Measurements from ENCODE around the gene AKR1A1. TPM values are rescaled to one million over a fixed set of nuclear protein-coding genes. Genes with fewer than 3 reads are reported as not detected.
A peak's percentile ranks its signal among the peaks of the same experiment; 100 is the strongest.

Gene AKR1A1
- total RNA-seq, 1 donor, result 175 TPM

DNA sequence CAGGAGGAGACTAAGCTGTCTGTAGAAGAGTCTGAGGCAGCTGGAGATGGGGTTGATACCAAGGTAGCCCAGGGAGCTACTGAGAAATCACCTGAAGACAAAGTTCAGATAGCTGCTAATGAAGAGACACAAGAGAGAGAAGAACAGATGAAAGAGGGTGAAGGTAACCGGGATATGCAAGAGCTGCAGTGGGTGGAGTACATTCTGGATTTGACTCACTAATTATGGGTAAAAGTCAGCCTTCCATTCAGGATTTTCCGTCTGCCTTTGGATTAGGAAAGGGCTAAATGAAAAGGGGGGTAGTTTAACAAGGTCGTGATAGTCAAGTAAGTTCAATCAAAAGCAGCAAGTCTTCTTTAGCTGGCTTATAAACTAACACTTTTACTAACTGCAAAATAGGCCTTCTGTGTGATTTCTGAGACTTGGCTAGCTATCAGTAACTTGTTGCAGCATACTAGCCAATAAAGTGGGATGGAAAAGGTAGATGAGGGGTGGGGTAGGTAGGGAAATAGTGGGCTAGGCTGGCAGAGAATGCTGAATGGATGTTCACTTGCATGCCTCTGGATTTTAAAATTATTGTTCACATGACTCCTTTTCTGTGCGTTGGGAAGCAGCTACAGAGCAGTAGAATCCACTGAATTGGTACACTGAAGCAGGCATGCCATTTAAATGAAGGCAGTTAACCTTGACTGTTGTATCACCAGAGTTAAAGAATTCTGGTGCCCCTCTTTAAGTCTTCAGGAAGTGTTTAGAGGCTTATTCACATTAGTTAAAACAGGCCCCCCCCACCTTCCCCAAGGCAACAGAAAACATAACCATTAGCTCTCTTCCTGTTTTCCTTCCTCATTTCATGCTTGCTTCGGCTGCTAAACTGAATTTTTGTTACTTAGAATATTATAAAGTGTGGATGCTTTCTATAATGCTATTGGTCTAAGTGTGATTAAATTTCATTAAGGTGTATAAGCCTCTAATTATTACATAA is 57.8 kb downstream of the AKR1A1 start:
- peak in 2 of 3 donors; percentile 80 to 93 for DNase-seq (ENCODE audit: low read depth in 2 of 3, low spot score in 2 of 3)

DNA sequence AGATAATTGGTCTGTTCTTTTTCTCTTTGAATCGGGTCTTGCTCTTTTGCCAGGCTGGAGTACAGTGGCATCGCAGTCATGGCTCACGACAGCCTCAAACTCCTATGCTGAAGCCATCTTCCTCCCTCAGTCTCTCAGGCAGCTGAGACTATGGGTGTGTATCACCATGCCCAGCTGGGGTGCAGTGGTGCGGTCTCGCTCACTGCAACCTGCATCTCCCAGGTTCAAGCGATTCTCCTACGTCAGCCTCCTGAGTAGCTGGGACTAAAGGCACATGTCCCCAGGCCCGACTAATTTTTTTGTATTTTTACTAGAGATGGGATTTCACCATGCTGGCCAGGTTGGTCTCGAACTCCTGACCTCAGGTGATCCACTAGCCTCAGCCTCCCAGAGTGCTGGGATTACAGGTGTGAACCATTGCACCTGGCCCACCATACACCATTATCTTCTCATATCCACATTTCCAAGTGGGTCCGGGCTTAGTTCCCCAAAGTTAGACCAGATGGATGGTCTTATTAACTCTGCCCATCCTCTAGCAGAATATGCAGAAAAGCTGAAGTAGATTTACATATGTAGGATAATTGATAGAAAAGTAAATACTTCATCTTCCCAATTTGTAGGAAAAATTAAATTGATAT is 60.1 kb downstream of the AKR1A1 start:
- no peak for DNase-seq (ENCODE audit: low read depth in 2 of 3, low spot score in 2 of 3)

- DNase-seq (ENCODE audit: low read depth in 2 of 3, low spot score in 2 of 3), result no peak
These were observed 62.4 kb downstream of the AKR1A1 start for GRCh38 chr1:45612941-45613579.

GRCh38 chr1:45615885-45616284 is 65.3 kb downstream of the AKR1A1 start:
- DNase-seq (ENCODE audit: low read depth in 2 of 3, low spot score in 2 of 3), result no peak

GRCh38 chr1:45617618-45618017 is 67.0 kb downstream of the AKR1A1 start:
- no peak for DNase-seq (ENCODE audit: low read depth in 2 of 3, low spot score in 2 of 3)

DNA sequence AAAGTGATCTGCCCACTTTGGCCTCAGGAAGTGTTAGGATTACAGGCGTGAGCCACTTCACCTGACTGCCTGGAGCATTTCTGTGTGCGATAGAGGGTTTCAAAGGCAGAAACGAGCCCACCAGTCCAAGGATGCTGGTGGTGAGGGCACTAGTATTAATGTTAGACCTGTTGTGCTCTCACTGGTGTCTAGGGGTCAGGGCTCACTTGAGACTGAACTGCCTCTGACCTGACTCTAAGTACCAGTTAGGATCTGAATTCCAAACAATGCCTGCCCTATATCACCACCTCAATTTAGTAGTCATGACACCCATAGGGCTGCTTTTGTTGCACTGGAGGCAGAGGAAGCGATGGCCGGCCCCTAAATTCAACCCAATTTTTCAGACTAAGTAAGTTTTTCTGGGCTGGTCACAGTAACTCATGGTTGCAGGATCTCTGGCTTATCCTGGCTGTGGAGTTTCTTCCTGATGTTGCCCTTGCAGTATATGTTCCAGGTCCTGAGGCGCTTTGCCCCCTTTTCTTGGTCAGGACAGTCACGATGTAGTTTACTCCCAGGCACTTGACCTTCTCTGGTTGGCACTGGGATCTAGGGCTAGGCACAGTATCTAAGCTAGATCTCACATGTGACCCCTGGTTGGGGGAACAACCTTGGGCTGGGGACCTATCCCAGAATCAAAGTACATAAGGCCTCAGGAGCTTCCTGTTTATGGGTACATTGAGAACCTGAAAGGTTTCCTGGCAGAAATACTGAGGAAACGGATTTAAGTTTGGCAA is 68.7 kb downstream of the AKR1A1 start:
- no peak for DNase-seq (ENCODE audit: low read depth in 2 of 3, low spot score in 2 of 3)

Small RNA genes lying within 50 kb of the gene (small RNA-seq; reads per million reads assigned to genes)
- gene AL355480.1, result not detected
- not detected for gene AL355480.2
- gene AL355480.3, result not detected
- not detected for gene AL355480.4

Other genes with a start within 250 kb of the AKR1A1 start
- gene HPDL, start 223.9 kb upstream of the AKR1A1 start, total RNA-seq, result 22.9 TPM
- gene TOE1, start 210.7 kb upstream of the AKR1A1 start, total RNA-seq, result 35.8 TPM
- gene MUTYH, start 210.4 kb upstream of the AKR1A1 start, total RNA-seq, result 66.0 TPM
- 7.8 TPM for gene TESK2, start 59.7 kb upstream of the AKR1A1 start, total RNA-seq
- 1.1 TPM for gene CCDC163, start 50.8 kb upstream of the AKR1A1 start, total RNA-seq
- 7.0 TPM for gene MMACHC, start 50.5 kb upstream of the AKR1A1 start, total RNA-seq
- 120 TPM for gene PRDX1, start 28.9 kb upstream of the AKR1A1 start, total RNA-seq
- gene NASP, start 33.2 kb downstream of the AKR1A1 start, total RNA-seq, result 94.0 TPM
- gene CCDC17, start 73.2 kb downstream of the AKR1A1 start, total RNA-seq, result 4.3 TPM
- gene GPBP1L1, start 135.7 kb downstream of the AKR1A1 start, total RNA-seq, result 79.7 TPM
- 34.2 TPM for gene TMEM69, start 137.4 kb downstream of the AKR1A1 start, total RNA-seq
- gene IPP, start 199.8 kb downstream of the AKR1A1 start, total RNA-seq, result 0.54 TPM

Measured in hematopoietic multipotent progenitor cell (in vitro differentiated cells).